GM18519 (cell line): ENCODE results near the gene RNF32.
"Not testable (repeated sequence)": the region's sequence is repeated elsewhere in the genome, so short reads cannot be mapped to it uniquely, and the experiment has no call there.

ENCODE experiments used
- ATAC-seq: cut with Tn5 transposase; IDR thresholded peaks from one replicate; pipeline ENCODE4 v1.9.1; 2021; ENCODE audit warnings: mild to moderate bottlenecking, moderate library complexity; ENCODE audit not compliant: unreplicated experiment, low FRiP score

The RNF32 gene

DNA sequence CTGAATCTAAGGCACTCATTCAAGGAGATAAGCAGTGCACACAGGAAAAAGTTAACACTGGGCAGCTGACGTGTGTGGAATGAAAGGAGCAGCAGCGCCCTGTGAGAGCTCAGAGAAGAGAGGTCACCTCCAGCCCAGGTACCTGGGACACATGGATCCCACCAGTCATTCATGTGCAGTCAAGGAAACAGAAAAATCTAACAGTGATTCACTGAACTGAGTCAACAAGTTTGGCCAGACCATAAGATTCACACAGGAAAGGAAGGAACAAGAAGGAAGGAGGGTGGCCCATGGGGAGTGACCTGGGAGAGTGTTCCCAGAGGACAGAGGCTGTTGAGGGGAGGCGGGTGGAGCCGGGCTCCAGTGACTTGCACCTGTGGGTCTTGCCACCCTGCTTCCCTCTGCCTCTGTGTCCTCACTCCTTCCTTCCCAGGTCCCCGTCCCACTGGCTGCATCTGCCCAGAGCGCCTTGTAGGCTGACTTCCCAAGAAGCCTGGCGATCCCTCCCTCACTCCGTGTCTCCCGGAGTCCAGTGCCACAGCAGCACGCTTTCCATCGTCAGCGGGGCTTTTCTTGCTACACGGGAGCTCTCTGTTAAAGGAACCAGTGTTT, 27.7 kb downstream of the RNF32 start:
- no peak for ATAC-seq

DNA sequence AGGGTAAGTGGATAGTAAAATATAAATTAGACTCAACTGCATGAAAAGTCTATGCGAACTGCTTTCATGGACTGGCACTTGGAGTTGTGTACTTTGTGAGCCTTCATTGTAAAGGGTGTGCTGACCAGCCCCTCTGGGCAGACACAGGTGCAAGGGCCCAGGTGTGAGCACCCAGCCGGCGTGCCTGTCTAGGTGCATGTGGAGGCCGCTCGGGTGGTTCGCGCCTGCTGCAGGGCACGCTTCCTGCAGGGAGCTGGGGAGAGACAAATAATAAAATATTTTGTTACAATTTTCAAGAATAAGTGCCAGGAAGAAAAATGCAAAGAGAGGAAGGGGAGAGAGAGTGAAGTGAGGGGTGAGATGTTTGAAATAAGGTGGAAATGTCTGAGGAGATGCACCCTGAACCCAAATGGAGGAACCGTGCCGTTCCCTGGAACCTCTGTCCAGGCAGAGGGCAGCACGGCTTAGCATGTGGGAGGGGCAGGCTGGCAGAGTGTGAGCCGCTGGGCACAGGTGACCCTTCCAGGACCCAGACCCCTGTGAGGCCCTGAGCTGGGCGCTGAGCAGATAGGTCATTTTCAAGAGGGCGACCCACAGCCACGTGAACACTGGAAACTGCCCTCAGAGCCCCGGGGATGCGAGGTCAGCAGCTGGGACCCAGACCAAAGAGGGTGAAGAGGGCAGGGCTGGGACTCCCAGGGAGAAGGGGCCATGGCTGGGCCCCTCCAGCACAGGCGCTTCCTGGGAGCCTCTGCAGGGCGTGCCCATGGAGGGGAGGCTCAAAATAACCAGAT, 28.7 kb downstream of the RNF32 start:
- ATAC-seq = no peak

DNA sequence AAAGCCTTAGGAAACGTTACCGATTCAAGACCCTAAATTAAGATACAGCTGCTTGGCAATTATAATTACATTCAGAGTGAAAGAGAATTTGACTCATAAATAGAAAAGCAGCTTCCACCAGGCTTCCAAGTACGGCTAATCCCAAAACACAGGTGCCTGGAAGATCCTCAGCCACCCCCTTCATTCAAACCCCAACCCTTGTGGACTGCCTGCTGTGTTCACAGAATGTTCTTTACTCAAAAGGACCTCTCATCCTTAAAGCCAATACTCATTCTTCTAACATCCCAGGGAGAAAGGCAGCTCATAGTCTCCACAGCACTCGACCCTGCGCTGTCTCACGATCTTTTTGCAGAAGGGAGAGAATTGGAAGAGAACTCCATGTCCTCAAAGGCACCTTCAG, 32.9 kb downstream of the RNF32 start:
- no peak for ATAC-seq

DNA sequence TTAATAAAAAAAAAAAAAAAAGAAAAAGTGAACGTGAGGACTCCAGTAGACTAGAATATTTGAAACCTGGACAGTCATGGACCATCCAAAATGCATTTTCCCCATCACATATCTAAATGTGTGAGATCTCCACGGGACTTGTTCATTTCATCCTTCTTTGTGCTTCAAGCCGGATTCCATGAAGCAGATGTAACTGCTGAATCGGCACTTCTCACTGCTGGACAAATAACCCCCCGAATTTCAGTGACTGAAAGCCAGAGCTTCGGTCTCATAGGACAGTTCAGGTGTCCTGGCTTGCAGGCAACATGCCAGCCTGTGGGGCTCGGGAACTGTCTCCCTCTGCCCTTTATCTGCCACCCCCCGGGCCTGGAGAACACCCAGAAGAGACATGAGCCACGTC, 33.3 kb downstream of the RNF32 start:
- ATAC-seq = no peak

DNA sequence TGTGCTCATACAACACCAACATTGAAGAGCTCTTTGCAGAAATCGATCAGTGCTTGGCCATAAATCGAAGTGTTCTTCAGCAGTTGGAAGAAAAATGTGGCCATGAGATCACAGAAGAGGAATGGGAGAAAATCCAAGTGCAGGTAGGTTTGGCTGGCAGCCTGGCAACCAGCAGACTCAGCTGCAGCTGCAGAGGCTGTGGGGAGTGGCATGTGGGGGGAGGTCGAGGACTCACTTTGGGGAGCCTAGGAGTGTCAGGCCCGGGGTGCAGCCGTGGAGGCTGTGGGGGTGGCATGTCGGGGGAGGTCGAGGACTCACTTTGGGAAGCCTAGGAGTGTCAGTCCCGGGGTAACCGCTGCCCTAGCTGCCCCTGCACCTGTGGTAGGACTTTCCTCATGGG, 35.1 kb downstream of the RNF32 start:
- ATAC-seq = no peak

DNA sequence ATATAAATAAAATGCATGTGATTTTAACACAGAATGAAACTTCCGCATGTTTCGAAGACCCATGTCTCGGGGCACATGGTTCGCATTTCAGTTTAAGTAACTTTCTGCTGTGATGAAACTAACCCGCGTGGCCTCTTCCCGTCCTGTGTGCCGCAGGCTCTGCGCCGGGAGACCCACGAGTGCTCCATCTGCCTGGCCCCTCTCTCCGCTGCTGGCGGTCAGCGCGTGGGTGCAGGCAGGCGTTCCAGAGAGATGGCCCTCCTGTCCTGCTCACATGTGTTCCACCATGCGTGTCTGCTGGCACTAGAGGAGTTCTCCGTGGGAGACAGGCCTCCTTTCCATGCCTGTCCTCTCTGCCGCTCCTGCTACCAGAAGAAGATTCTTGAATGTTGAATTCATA, 35.7 kb downstream of the RNF32 start:
- no peak for ATAC-seq

DNA sequence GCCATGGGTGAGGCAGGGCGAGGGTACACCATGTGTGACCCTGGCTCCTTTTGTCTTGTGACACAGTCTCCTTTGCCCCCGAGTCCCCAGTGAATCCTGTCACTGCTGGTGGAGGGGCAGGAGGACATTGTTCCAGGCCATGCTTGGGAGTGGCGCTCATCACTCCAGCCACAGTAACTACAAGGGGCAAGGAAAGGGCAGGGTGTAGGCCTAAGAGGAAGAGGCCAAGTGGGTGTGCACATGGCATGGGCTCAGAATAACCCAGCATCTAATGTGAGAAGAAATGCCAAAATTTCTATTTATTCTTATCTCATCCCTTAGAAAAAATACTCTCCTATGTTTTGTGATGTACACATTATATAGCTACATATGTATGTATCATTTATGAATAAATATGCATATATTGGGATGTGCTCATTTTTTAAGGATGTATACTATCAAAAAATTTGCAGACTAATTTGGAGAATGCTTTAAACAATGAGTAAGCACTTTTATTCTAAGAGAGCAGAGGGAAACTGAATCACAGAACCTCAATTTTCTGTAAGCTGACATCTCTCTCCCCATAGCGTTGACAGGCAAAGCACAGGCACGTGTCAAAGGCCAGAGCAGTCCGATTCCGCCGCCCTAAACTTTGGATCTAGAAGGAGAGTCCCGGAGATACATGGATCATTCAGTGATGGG, 36.9 kb downstream of the RNF32 start:
- ATAC-seq = no peak

DNA sequence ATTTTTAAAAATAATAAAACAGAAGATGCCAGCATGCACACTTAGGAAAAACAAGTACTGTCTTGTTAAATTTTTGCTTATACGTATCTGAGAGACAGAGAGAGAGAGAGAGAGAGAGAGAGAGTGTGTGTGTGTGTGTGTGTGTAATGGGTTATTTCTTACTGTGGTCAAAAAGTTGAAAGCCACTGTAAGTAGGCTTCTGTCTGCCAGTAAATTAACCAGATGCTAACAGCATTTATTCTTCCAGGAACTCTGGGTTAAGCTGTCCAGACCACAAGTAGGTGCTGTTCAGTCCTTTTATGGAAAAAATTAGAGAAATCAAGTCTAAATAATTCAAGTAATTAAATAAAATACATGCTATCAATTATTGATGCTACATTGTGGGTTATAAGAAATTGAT, 39.7 kb downstream of the RNF32 start:
- ATAC-seq = no peak

DNA sequence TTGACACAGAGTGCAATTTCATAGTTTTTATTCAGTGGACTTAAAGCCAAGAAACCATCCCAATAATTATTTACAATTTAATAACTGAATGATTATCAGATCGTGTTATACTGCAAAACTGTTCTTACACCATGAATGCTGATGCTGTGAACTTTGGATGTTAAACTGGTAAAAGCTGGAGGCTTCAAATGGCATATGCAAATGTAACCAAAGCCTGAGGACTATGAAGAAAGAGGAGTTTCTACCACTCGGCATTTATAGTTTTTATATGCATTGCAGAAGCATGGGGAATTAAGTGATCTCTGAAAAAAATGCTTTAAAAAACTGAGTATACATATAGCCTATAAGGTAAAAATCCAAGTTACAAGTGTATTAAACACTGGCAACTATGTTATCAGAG, 42.4 kb downstream of the RNF32 start:
- no peak for ATAC-seq

DNA sequence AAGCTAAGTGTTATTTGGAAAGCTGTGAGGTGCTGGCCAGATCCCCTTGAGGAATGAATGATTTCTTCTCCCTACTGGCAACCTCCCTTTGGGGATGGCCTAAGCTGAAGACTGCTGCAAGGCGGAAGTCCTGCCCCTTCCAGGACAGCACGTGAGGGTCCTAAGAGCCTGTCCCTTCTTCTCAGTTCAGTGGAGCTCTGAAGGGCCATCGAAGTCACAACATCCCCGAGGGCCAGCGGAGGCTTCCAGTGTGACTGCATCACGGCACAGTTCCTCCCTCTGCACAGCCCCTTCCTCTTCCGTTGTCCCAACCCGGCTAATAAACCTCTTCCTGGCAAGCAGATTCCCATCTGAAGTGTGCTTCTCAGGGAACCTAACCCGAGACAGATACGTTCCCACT, 43.7 kb downstream of the RNF32 start:
- no peak for ATAC-seq

DNA sequence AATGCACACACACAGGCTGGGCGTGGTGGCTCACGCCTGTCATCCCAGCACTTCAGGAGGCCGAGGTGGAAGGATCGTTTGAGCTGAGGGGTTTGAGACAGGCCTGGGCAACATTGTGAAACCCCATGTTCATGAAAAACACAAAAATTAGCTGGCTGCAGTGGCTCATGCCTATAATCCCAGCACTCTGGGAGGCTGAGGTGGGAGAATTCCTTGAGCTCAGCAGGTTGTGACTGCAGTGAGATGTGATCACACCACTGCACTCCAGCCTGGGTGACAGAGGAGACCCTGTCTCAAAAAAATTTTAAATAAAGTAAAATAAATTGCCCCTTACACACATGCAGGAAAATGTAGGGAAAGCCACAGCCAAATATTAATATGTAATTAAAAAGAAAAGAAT, 44.1 kb downstream of the RNF32 start:
- no peak for ATAC-seq

DNA sequence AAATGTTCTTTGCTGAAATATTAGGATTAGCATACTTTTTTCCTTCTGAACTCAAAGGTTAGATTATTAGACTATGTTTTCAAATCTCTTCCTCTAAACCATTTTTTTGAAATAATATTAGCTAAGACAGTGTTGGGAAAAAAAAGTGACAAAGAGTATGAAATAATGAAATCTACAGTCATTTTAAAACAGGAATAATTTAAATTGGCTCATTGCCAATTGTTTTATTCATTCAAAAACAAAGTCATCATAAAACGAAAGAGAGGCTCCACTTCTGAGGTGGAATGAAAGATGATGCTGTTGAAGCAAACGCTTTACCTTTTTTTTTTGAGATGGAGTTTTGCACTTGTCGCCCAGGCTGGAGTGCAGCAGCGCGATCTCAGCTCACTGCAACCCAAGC, 51.2 kb downstream of the RNF32 start:
- ATAC-seq = no peak

DNA sequence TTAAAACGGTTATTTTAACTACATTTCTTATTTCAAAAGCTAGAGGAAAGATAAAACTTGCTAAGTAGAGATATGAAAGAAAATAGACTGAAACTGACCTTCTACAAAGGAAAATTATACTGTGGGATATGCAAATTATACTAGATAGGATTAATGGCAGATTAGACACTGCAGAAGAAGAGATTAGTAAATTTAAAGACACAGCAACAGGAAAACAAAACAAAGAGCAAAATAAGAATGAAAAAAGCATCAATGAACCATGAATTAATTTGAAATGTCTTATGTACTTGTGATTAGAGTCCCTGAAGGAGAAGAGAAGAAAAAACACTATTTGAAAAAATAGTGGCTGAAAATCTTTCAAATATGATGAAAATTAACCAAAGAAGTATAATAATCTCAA, 52.3 kb downstream of the RNF32 start:
- ATAC-seq = no peak

DNA sequence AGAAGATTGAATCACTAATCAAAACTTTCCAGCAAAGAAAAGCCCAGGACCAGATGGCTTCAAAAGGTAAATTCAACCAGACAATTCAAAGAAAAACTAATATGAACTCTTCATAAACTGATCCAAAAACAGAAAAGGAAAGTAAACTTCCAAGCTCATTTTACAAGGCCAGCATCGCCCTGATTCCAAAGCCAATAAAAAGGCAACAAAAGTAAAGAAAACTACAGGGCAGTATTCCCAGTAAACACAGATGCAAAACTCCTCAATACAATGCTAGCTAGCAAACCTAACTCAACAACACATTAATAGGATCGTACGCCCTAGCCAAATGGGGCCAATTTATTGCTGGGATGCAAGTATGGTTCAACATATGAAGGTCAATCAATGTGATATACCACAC, 53.1 kb downstream of the RNF32 start:
- no peak for ATAC-seq

DNA sequence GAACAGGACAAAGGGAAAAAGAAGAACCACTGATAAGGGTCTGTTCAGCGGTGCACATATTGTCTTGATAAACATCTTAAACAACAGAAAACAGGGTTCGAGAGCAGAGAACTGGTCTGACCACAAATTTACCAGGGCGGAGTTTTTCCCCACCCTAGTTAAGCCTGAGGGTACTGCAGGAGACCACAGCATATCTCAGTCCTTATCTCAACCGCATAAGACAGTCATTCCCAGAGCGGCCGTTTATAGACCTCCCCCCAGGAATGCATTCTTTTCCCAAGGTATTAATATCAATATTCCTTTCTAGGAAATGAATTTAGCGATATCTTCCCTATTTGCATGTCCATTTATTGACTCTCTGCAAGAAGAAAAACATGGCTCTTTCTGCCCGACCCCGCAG, 56.7 kb downstream of the RNF32 start:
- not testable (repeated sequence) for ATAC-seq

DNA sequence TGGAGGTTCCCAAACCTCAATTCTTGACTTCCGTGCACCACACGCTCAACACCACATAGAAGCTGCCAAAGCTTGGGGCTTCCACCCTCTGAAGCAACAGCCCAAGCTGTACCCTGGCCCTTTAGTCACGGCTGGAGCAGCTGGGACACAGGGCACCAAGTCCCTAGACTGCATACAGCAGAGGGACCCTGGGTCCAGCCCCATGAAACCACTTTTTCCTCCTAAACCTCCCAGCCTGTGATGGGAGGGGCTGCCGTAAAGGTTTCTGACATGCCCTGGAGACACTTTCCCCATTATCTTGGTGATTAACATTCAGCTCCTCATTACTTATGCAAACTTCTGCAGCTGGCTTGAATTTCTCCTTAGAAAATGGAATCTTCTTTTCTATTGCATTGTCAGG, 57.9 kb downstream of the RNF32 start:
- ATAC-seq = not testable (repeated sequence)

DNA sequence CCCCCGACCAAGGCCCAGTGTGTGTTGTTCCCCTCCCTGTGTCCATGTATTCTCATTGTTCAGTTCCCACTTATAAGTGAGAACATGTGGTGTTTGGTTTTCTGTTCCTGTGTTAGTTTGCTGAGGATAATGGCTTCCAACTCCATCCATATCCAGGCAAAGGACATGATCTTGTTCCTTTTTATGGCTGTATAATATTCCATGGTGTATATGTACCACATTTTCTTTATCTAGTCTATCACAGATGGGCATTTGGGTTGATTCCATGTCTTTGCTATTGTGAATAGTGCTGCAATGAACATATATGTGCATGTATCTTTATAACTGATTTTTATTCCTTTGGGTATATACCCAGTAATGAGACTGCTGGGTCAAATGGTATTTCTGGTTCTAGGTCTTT, 61.2 kb downstream of the RNF32 start:
- ATAC-seq = not testable (repeated sequence)

DNA sequence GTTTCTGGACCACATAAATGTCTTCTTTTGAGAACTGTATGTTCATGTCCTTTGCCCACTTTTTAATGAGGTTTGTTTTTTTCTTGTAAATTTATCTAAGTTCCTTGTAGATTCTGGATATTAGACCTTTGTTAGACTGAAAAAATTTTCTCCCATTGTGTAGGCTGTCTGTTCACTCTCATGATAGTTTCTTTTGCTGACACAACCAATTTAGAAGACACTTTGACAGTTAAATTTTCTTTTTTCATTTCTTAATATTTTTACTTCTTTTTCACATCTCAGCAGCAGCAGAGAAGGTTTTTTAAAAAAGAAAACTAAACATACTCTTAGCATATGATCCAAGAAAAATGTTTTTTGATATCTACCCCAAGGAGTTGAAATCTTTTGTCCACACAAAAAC, 61.8 kb downstream of the RNF32 start:
- no peak for ATAC-seq

DNA sequence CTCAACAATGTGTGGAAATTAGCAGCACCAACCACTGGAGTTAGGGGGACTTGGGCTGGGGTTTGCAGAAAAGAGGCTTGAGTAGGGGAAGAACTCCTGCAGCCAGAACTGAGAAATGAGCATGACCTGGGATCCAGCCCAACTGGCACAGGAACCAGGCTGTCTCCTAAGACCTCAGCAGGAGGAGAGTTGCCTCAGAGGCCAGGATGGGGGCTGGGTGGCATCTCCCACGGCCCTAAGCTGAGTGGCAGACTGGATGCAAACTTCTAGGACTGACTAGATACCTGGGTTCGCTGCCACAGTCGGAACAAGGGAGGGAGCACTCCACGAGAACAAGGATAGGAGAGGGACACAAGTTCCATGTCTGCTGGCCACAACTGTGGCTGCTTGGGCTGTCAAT, 62.6 kb downstream of the RNF32 start:
- ATAC-seq = no peak

DNA sequence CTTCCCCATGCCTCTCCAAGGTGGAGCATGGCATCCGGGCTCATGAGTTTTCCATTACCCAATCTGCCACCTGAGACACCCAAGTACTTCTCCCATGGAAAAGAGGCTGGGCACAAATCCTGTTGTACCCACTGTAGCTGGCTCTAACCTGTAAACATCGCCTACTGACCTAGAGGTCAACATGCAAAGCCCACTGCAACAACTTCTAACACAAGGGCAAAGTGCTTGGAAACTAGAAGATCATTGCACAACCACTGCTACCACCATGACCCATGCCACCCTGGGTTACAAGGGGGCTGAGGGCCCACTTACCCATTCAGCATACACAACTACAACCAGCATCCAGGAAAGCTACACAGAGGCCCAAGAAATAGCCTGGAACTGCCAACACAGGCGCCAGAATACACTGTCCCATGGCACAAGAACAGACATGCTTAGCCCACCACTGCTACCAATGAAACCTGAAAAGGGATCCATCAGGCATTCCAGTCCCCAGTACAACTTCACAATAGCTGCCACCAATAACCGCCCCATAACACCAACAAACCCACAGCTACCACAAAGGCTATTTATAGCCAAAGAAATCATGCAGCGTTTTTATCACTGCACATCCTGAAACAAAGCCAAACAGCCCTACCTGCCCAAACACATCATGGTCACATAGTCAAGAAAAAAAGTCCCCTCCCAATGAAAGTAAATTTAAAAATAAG, 63.4 kb downstream of the RNF32 start:
- ATAC-seq = no peak
